ENCODE measurements around the gene S100A8.

Gene S100A8

GRCh38 chr1:153395136-153395685, 4.3 kb upstream of the S100A8 start:
- Mint-ChIP-seq H3K27ac (no peak overlapping the region), H3K4me1 (no peaks in the 10 kb centered on the region), H3K36me3 (ENCODE audit: low read depth) (no peaks in the 10 kb centered on the region), H3K27me3 (ENCODE audit: low read depth) (peaks cover 48% of the 10 kb centered on the region), H3K9me3 (no peaks in the 10 kb centered on the region), H3K4me3 (no peak overlapping the region)
- TF ChIP-seq CTCF (IDR thresholded peaks at IDR 0.05; ENCODE audit: unreplicated experiment in 3 of 3) = no peak

DNA sequence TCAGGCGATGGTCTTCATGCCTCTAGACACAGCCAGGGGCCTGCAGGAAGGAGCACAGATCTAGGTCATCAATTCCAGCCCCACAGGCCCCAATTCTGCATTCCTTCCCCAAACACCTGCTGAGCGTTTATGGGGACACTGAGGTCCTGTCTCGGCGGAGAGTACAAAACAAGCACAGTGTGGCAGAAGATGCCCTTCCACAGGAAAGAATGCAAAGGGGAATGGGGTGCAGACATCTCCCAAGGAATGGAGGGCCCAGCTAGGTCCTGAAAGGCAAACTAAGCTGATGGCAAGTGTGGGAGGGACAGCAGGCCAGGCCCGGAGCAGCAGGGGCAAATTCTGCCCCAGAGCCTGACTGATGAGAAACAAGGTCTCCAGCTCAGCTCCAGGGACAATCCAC, 3.5 kb upstream of the S100A8 start:
- no peak for TF ChIP-seq CTCF (IDR thresholded peaks at IDR 0.05; ENCODE audit: unreplicated experiment in 3 of 3)
- Mint-ChIP-seq H3K4me3 (no peak overlapping the region), H3K36me3 (ENCODE audit: low read depth) (no peaks in the 10 kb centered on the region), H3K27me3 (ENCODE audit: low read depth) (peaks cover 42% of the 10 kb centered on the region), H3K27ac (no peak overlapping the region), H3K4me1 (no peaks in the 10 kb centered on the region), H3K9me3 (no peaks in the 10 kb centered on the region)

DNA sequence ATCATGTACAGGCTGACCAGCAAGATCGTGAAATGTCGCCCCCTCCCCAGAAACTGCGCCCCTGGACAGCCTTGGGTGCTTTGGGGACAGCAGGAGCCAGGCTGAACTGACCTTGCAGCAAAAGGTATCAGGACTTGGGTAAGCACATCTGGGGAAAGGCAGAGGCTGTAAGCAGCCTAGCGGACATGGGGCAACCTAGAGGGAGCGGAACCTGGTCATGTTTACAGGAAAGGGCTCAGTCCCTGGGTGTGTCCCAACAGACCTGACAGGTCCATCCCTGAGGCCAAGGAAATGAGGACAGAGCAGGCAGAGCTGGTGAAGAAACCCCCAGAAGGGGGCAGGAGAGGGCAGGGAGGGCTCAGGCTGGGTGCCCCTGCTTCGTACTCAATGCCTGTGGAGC, 3.1 kb upstream of the S100A8 start:
- no peak for TF ChIP-seq CTCF (IDR thresholded peaks at IDR 0.05; ENCODE audit: unreplicated experiment in 3 of 3)
- Mint-ChIP-seq H3K27me3 (ENCODE audit: low read depth) (peaks cover 39% of the 10 kb centered on the region), H3K4me3 (no peak overlapping the region), H3K9me3 (no peaks in the 10 kb centered on the region), H3K4me1 (no peaks in the 10 kb centered on the region), H3K36me3 (ENCODE audit: low read depth) (no peaks in the 10 kb centered on the region), H3K27ac (no peak overlapping the region)

DNA sequence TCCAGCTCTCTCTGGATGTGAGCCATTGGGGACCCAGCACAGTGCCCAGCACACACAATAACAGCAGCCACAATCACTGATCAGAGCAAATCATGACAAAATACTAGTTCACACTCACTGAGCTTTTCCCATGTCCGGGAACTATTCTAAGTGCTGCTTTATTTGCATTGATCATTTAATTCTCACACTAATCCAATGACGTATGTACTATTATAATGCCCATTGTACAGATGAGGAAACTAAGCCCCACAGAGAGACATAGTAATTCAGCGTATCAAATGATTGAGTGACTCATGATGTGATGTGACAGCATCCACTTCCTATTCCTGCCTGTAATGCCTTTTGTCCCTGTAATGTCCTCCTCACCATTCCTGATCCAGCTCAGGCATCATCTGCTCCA, 1.9 kb upstream of the S100A8 start:
- Mint-ChIP-seq H3K27ac (no peak overlapping the region), H3K9me3 (no peaks in the 10 kb centered on the region), H3K4me1 (no peaks in the 10 kb centered on the region), H3K4me3 (no peak overlapping the region), H3K27me3 (ENCODE audit: low read depth) (peaks cover 43% of the 10 kb centered on the region), H3K36me3 (ENCODE audit: low read depth) (no peaks in the 10 kb centered on the region)
- TF ChIP-seq CTCF (IDR thresholded peaks at IDR 0.05; ENCODE audit: unreplicated experiment in 3 of 3) = no peak

- H3K9me3 Mint-ChIP-seq = no peaks in the 10 kb centered on the region
- no peaks in the 10 kb centered on the region for H3K36me3 Mint-ChIP-seq (ENCODE audit: low read depth)
- H3K27ac Mint-ChIP-seq = no peak overlapping the region
- H3K4me1 Mint-ChIP-seq = no peaks in the 10 kb centered on the region
- H3K4me3 Mint-ChIP-seq = no peak overlapping the region
- TF ChIP-seq CTCF (IDR thresholded peaks at IDR 0.05; ENCODE audit: unreplicated experiment in 3 of 3) = no peak
- peaks cover 45% of the 10 kb centered on the region for H3K27me3 Mint-ChIP-seq (ENCODE audit: low read depth)
Observed at GRCh38 chr1:153392258-153392657, 1.4 kb upstream of the S100A8 start.

All from nephron (organoid).